Osteoblast (primary cell): ENCODE measurements around the gene LIPC. TPM values are rescaled to one million over a fixed set of nuclear protein-coding genes. Genes with fewer than 3 reads are reported as not detected.

Experiments
- DNase-seq: peaks from one replicate; pipeline ENCODE4 v3.0.0; 2011; ENCODE audit warnings: low spot score, mixed read lengths; ENCODE audit not compliant: insufficient read length; ENCODE audit errors: missing footprints
- H2AFZ ChIP-seq: 2 replicates; pipeline ENCODE4 v1.6.0; 2011; ENCODE audit warnings: mild to moderate bottlenecking, low read length
- H3K27ac ChIP-seq: 2 replicates; pipeline ENCODE4 v1.5.1; 2011; ENCODE audit warnings: mild to moderate bottlenecking, low read depth, low read length, moderate library complexity
- H3K27me3 ChIP-seq: 2 replicates; pipeline ENCODE4 v1.6.0; 2012; ENCODE audit warnings: mild to moderate bottlenecking, control low read depth, inconsistent platforms, low read length, moderate library complexity; ENCODE audit not compliant: insufficient read depth
- H3K36me3 ChIP-seq: 2 replicates; pipeline ENCODE4 v1.5.1; 2011; ENCODE audit warnings: mild to moderate bottlenecking, low read length, control low read depth, moderate library complexity; ENCODE audit not compliant: insufficient read depth
- H3K4me1 ChIP-seq: 2 replicates; pipeline ENCODE4 v1.5.1; 2011; ENCODE audit warnings: mild to moderate bottlenecking, low read length, control low read depth, moderate library complexity; ENCODE audit not compliant: insufficient read depth
- H3K4me2 ChIP-seq: 2 replicates; pipeline ENCODE4 v1.6.0; 2011; ENCODE audit warnings: mild to moderate bottlenecking, low read length; ENCODE audit not compliant: insufficient read depth
- H3K4me3 ChIP-seq: fragments of 200-600 bp; sonication (generic); 3 replicates; pipeline ENCODE4 v1.5.1; 2012; ENCODE audit warnings: mild to moderate bottlenecking, low read length, inconsistent platforms; ENCODE audit not compliant: insufficient read depth
- H3K79me2 ChIP-seq: 2 replicates; pipeline ENCODE4 v1.6.0; 2012; ENCODE audit warnings: mild to moderate bottlenecking, low read length, control low read depth, inconsistent platforms; ENCODE audit not compliant: insufficient read depth
- H3K9me3 ChIP-seq: 2 replicates; pipeline ENCODE4 v1.5.1; 2011; ENCODE audit warnings: low read depth, low read length, control low read depth
- H4K20me1 ChIP-seq: 2 replicates; pipeline ENCODE4 v1.6.0; 2012; ENCODE audit warnings: mild to moderate bottlenecking, low read length, control low read depth; ENCODE audit not compliant: insufficient read depth
- total RNA-seq: library from RNA; depleted of rRNA; stranded (reverse); fragments of >200 nt; gene quantifications from 2 replicates; pipeline ENCODE4 v1.2.3, GENCODE V29; 2012
- TF ChIP-seq, protein P1 (sequence below): IDR thresholded peaks from 2 replicates; pipeline ENCODE4 v1.5.1; 2011; ENCODE audit warnings: mild to moderate bottlenecking, low read depth, low read length, moderate library complexity; ENCODE audit errors: extremely low read depth

LIPC gene
- total RNA-seq, 1 donor, result 1.1 TPM

DNA sequence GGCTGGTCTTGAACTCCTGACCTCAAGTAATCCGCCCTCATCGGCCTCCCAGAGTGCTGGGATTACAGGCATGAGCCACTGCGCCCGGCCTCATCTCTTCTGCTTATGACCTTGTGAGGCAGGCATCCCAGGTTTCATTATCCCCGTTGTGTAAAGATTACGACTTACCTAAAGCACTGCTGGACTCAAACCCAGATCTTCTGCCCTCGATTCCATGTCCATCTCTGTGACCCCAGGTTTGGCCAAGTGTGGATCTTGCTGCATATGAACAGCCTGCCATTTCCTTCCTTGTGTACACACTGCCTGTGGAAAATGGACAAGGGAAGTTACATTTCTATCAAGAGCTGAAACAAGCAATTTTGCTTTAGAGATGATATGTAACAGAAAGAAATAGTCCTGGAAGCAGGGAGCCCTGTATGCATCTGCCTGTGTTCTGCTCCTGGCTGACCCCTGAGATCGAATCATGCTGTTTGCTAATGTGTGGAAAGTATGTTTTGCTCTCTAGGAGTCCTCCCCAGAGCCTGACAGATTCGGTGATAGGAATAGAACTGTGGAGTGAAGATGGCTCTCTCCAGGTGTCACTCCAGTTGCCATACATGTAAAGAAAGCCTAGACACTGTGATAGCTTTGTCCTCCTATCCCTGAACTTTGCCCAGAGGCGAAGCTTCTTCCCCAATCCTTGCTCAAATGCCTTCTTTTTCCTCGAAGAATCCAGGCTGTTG, 11.8 kb upstream of the LIPC start:
- no peaks in the 10 kb centered on the region for H4K20me1 ChIP-seq
- no peak overlapping the region for H3K4me3 ChIP-seq
- no peak overlapping the region for H2AFZ ChIP-seq

DNA sequence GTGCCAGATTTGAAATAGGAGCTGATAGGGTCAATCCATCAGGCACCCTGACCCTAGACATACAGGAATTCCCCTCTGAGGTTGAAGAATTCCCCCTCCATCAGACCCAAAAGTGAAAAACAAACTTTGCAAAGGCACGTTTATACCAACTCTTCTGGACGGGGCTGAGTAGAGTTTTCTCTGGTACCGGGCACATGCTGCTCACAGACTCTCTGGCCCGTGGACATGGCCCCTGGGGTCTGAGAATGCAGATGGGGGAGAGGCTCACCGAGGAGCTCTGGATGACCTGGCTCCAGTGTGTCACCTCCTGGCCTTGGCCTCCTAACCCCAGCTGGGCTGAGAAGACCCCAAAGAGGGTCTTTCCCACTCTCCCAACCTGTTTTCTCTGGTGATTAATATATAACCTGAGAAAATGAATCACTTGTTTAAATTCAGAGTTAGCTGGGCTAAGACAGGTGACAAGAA, 11.2 kb upstream of the LIPC start:
- Histone ChIP-seq H3K4me1 (no peaks in the 10 kb centered on the region), H3K79me2 (no peaks in the 10 kb centered on the region), H3K27me3 (no peaks in the 10 kb centered on the region), H3K36me3 (no peaks in the 10 kb centered on the region), H3K4me3 (no peak overlapping the region), H3K4me2 (no peak overlapping the region), H4K20me1 (no peaks in the 10 kb centered on the region), H2AFZ (no peak overlapping the region), H3K9me3 (no peaks in the 10 kb centered on the region), H3K27ac (no peak overlapping the region)
- TF ChIP-seq, protein P1, sequence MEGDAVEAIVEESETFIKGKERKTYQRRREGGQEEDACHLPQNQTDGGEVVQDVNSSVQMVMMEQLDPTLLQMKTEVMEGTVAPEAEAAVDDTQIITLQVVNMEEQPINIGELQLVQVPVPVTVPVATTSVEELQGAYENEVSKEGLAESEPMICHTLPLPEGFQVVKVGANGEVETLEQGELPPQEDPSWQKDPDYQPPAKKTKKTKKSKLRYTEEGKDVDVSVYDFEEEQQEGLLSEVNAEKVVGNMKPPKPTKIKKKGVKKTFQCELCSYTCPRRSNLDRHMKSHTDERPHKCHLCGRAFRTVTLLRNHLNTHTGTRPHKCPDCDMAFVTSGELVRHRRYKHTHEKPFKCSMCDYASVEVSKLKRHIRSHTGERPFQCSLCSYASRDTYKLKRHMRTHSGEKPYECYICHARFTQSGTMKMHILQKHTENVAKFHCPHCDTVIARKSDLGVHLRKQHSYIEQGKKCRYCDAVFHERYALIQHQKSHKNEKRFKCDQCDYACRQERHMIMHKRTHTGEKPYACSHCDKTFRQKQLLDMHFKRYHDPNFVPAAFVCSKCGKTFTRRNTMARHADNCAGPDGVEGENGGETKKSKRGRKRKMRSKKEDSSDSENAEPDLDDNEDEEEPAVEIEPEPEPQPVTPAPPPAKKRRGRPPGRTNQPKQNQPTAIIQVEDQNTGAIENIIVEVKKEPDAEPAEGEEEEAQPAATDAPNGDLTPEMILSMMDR, result no peak
- no peak for DNase-seq

More for the DNA sequence above, 11.8 kb upstream of the LIPC start:
- DNase-seq, result peak; percentile 58
- no peaks in the 10 kb centered on the region for H3K27me3 ChIP-seq
- no peaks in the 10 kb centered on the region for H3K4me1 ChIP-seq
- TF ChIP-seq, protein P1, result no peak
- H3K9me3 ChIP-seq, result no peaks in the 10 kb centered on the region
- H3K36me3 ChIP-seq, result no peaks in the 10 kb centered on the region
- H3K79me2 ChIP-seq, result no peaks in the 10 kb centered on the region
- H3K27ac ChIP-seq, result no peak overlapping the region
- no peak overlapping the region for H3K4me2 ChIP-seq

DNA sequence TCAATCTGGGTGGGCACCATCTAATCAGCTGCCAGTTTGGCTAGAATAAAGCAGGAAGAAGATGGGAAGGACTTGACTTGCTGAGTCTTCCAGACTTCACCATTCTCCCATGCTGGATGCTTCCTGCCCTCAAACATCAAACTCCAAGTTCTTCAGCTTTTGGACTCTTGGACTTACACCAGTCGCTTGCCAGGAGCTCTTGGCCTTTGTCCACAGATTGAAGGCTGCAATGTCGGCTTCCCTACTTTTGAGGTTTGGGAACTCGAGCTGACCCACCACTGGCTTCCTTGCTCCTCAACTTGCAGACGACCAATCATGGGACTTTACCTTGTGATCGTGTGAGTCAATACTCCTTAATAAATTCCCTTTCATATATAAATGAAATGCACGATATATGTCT, 8.6 kb upstream of the LIPC start:
- Histone ChIP-seq H3K36me3 (no peaks in the 10 kb centered on the region), H3K9me3 (no peaks in the 10 kb centered on the region), H3K4me1 (no peaks in the 10 kb centered on the region), H3K27me3 (no peaks in the 10 kb centered on the region), H3K79me2 (no peaks in the 10 kb centered on the region), H3K4me2 (no peak overlapping the region), H4K20me1 (no peaks in the 10 kb centered on the region), H3K27ac (no peak overlapping the region), H3K4me3 (no peak overlapping the region), H2AFZ (no peak overlapping the region)
- DNase-seq, result no peak
- TF ChIP-seq, protein P1, result no peak

DNA sequence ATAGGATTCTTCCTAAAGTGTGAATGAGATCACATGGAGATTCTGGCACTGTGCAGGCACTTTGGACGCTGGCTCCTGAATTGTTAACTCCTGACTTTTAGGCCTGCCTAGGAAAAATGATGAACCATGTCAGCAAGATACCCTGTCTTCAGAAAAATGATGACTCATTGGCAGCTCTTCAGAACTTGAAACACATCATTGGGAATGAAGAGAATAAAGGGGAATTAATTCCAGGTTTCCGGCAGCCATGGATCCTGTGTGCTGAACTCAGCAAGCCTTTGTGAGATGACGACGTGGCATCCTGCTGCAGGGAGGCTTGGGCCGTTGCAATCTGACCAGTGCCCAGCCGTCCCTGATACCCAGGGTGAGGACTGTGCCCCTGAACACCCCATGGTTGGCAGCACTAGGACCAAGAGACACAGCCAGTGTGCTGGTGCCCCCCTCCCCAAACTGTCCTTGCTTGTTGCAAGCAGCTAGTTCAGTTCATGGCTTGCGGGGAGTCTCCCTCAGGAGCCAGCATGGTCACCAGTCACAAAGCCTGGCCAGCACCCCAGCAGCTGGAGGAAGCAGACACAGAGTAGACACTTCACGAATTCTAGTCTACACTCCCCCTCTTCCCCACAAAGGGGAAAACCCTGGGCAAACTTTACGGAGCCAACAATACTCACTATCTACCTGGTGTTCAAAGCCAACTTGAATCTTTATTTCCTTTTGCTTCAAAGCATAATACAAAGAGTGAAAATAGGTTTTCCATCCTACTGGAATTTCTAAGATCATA, 7.8 kb upstream of the LIPC start:
- Histone ChIP-seq H3K9me3 (no peaks in the 10 kb centered on the region), H3K79me2 (no peaks in the 10 kb centered on the region), H3K27me3 (no peaks in the 10 kb centered on the region), H2AFZ (peak overlapping the region; percentile 10), H3K4me2 (no peak overlapping the region), H4K20me1 (no peaks in the 10 kb centered on the region), H3K4me3 (no peak overlapping the region), H3K36me3 (no peaks in the 10 kb centered on the region), H3K27ac (no peak overlapping the region), H3K4me1 (no peaks in the 10 kb centered on the region)
- DNase-seq, result no peak
- TF ChIP-seq, protein P1, result no peak
